Measurements from ENCODE around the gene NTRK2.

DNA sequence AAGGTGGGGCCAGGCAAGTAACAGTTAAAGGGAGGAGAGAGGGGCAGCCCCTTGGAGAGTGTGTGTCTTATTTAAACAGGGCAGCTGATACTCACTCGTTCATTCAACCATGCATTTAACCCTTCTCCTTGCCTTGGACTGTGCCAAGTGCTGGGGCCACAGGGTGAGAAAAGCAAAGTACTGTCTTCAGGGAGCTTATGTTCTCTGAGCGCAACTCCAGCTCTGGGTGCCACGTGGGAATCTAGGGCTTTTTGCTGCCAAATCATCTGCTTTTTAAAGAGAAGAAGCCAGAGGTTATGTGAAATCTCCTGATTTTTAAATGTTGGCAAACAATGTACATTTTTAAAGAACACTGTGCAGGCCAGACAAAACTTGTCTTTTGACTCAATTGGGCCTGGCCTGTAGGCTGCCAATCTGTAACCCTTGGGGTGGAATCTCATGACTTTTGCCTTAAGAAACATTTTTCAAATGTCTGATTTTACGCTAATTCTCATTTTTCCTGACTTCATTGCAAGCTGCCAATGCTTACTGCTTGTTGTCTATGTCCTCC is 157.8 kb downstream of the NTRK2 start:
- TF ChIP-seq, protein P1, sequence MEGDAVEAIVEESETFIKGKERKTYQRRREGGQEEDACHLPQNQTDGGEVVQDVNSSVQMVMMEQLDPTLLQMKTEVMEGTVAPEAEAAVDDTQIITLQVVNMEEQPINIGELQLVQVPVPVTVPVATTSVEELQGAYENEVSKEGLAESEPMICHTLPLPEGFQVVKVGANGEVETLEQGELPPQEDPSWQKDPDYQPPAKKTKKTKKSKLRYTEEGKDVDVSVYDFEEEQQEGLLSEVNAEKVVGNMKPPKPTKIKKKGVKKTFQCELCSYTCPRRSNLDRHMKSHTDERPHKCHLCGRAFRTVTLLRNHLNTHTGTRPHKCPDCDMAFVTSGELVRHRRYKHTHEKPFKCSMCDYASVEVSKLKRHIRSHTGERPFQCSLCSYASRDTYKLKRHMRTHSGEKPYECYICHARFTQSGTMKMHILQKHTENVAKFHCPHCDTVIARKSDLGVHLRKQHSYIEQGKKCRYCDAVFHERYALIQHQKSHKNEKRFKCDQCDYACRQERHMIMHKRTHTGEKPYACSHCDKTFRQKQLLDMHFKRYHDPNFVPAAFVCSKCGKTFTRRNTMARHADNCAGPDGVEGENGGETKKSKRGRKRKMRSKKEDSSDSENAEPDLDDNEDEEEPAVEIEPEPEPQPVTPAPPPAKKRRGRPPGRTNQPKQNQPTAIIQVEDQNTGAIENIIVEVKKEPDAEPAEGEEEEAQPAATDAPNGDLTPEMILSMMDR (IDR thresholded peaks at IDR 0.05; ENCODE audit: borderline replicate concordance, extremely low read depth, low read length, poor library complexity, severe bottlenecking), result no peak
- no peak for TF ChIP-seq EZH2 (IDR thresholded peaks at IDR 0.05; ENCODE audit: borderline replicate concordance, low read depth, low read length, severe bottlenecking)
